Measurements from ENCODE around the gene PLB1.

The PLB1 gene

DNA sequence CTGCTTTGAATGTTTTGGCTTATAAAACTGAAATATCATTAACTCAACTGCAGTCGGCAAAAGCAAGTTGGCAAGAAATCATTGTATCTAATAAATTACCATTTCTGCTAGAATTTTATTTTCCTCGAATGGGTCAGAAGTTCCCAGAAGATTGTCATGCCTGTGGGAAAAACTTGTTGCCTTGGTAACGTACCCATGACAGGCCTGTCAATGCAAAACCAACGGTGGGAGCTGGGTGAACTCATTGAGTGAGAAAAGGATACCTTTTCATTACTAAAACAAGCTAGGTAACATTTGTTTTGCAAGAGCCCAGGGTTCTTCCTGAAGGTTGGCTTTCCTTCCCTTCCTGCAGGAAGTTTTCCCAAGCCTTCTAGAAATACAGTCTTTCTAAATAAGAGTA lies 9.5 kb downstream of the PLB1 start:
- DNase-seq, result no peak

DNA sequence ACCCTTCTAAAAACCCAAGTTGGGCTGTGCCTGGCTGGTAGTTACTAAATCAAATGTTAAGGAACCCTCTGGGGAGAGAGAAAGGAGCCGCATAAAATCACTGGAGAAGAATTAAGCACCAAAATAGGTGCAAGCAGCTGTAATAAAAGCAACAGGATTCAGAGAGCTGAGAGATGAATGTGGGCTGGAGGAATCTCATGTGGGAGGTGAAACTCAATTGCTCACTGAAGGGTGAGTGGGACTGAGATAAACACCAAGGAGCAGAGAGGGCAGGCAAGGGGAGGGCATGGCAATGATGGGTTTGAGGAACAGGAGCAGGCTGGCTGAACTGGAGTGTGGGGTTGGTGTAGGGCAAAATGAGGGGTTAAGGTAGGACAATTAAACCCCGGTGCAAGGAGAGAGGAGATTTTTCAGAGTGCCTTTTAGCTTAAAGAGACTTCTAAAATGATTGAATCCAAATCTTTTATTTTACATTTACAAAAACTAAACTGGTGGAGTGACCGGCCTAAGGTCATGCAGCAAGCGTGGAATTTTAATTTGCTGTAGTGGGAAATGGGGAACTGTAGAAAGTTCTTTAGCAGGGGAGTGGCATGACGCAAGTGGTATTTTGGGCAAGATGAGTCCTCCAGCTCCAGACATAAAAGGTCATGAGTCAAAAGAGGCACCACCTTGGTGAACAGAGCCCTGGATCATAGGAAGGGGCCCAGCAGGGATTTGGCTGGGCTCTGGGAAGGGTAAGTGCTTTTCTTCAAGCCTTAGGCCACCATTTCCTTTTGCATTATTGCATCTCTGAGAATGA lies 10.5 kb downstream of the PLB1 start:
- no peak for DNase-seq

DNA sequence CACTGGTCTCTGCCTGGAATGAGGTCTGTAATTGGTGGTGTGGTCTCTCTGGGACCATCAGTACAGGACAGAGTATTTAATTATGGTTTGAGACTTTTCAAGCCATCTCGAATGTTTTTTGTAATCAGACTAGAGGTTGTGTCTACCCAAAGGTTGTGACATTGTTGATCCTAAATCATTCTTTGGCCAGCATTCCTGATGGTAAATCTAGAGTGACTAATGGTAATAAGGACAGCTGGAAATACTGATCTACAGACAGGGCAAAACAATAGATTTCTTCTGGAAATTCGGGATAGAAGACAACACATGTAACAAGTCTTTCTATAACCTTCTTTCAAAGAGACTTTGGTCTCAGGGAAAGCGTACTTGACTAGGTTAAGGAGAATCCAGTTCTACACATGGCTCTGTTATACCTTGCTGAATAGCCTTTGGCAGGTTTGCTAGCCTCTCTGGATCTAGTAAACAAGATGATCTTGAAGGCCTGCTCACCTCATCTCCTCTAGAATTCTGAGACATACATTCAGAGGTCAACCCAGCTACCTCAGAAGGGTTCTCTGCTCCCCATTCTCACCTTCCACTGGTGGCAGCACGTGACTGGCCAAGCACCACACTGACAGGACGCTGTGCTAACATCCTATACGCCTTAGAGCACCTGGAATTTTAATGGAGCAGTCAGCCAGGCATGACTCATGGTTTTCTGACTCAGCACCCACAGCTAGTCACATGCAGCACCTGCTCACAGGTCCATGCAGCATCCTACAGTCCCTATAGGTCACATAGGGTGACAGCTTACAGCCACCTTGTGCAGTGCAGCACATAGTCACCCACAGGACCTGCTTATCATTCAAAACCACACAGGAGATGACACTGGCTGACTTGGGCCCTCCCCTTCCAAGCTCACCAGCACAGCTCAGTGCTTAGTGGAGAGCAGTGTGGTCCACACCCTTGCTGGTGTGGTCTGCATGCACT lies 12.2 kb downstream of the PLB1 start:
- no peak for DNase-seq

DNA sequence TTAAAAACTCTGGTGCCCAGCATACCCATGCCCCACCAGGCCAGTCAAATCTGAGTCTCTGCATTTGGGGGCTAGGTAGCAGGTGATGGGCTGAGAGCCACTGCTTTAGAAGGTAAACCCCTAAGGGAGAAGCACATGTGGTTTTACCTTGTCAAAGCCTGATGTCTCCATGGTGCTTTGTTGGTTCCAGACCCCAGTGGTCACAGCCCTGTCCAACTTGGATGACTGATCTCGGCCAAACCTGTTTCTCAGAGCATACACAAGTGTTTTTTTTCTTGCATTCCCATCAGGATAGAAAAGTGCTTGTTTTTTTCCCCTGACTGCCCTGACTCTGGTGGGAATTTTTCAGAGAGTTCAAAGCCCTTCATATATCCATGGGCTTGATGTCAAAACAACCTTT lies 13.5 kb downstream of the PLB1 start:
- DNase-seq, result no peak

DNA sequence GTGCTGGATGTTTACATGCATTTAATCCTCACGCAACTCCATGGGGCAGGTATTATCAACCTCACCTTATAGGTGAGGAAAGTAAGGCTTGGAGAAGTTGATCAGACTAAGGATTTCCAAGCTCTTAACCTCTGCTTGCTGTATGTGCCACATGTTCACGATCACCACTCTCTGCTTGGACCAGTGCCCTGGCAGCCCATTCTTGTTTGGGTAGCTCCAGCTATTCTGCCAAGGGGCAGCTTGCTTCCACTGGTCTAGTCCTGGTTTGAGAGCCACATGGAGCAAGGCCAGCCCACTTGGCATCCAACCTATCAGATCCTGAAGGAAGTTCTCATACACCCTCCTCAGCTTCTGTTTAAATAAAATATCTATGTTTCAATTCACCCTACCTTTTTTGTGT lies 14.3 kb downstream of the PLB1 start:
- no peak for DNase-seq

DNA sequence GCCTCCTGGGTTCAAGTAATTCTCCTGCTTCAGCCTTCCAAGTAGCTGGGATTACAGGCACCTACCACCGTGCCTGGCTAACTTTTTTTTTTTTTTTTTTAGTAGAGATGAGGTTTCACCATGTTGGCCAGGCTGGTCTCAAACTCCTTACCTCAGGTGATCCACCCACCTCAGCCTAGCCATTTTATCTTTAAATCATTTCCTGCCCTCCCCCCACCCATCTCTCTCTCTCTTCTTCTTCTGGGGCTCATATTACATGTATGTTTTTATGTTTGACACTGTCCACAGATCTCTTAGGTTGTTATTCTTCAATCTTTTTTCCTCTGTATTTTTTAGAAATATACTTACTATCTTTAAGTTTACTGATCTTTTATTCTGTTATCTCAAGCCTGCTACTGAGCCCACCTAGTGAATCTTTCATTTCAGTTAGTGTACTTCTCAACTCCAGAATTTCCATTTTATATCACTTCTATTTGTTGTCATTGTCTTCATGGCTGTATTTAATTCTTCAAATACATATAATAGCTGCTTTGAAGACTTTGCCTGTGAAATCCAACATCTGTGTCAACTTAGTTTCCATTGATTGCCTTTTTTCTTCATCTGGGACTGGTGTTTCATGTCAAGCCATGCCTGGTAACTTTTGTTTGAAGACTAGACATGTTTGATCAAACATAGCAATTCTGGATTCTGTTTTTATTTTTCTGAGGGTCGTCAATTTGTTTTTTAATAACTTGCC lies 16.2 kb downstream of the PLB1 start:
- no peak for DNase-seq

DNA sequence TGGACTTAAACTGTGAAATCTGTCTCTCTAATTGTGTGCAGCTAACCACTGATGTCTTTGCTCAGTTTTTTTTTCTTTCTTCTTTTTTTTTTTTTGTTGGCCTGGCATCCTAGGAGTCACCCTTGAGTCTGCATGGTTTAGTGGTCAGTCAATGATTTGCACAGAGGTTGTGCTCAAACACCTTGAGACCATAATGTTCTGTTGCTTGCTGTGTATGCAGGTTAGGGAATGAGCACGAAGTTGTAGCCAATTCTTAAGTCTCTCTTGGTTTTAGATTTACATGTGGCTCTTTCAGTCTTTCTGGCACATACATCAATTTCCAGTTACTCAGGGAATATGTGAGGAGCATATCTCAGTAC lies 16.7 kb downstream of the PLB1 start:
- DNase-seq, result no peak

DNA sequence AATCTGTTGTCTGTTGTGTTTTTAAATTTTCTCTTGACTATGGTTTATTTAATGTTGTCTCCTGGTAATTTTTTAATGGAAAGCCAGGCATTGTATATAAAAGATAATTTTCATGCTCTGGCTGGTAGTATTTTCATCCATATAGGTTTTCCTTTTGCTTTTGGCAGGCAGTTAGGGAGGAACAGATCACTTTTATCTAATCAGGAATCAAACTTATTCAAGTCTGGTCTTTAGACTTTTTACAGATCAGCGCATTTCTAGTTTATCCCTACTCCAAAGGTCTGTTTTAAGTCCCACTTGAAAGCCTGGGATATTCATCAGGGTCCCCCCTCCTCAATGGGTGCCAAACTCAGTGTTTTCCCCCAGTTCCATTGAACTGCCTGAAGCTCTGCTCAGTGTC lies 17.2 kb downstream of the PLB1 start:
- no peak for DNase-seq

DNA sequence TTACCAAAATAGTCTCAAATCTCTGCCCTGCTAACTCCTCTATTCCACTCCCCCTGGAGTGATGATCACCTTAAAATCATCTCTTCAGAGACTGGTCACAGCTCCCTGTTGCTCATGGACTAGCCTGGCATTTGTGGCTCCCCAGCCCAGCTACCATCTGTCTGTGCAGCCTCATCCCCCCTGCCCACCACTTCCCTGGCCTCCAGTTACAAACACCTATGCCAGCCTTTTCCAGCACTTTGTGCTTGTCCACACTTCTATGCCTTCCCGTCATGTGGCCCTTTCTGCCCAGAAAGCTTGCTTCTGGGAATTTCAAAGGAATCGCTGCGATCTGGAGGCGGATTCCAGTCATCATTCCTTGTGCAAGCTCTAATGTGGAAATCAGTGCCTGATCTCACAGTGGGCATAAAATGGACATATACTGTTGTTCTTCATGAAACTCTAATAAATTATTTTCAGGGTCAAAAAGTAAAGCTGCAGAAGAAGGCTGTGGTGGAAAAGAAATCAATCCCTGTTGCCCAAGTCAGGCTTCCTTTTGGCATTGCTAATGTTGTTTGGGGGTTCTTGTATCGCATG lies 19.4 kb downstream of the PLB1 start:
- no peak for DNase-seq

DNA sequence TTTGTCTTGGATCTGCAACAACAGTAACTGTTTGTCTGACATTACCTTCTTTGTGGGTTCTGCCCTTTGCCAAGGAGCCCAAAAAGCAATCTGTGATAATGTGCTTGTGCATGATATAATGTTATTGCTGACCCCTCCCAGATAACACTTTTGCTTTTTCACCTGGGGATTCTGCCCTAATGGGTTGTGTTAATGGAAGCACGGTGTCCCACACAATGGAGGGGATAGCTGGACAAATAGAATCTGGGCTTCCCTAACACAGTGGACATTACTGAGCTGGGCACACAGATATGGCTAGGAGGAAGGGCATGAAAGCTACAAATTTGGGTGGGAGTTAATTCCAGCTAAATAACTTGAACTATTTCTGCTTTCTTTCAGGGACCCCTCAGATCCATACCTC lies 20.6 kb downstream of the PLB1 start:
- DNase-seq, result no peak

DNA sequence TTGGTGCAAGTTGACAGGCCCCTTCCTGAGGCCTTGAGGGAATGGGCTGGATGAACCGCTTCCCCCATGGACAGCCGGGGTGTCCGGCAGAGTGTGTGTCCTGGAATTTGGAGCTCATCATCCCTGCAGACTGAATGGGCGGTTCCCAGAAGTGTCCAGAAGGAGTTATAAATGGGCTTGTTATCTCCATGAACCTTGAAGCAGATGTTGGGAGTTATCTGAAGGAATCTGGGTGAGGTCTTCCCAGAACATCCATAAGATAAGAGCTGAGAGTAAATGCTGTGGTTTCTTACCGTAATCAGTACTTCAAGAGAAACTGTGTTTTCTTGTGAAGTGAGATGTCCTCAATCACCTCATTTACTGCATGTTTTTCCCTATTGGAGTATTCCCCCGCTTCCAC lies 21.1 kb downstream of the PLB1 start:
- no peak for DNase-seq

DNA sequence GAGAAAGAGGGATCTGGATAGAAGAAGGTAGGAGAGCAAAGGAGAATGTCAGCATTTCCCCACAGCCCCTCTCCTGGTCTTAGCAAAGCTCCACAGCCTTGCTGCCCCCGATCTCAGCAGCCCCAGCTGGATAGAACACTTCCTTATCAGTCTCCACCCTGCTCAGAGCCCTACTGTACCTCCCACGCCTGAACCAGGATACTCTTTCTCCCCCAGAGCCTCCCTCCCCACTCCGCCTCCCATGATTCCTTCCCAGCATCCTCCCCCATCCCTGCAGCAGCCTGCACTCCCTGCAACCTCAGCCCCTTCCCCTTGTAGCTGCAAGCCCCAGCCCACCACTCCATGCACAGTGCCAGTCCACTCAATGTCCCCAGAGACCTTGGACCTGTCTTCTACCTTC lies 25.8 kb downstream of the PLB1 start:
- no peak for DNase-seq

DNA sequence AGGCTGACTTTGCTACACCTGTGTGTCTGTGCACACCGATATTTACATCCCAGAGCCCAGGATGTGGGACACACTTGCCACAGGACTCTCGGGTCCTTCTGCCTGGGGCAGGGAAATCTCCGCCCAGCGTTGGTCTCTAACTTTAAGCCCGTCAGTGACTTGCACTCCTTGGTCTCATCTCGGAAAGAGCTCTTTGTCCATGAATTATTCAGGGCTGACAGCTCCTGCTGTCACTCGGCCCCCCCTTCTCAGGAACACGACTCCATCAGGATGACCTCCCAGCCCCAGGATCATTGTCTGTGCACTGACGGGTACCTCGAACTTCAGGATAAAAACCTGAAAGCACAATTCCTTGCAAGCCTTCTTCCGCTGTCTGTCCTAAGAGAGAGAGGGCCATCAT lies 26.6 kb downstream of the PLB1 start:
- no peak for DNase-seq

DNA sequence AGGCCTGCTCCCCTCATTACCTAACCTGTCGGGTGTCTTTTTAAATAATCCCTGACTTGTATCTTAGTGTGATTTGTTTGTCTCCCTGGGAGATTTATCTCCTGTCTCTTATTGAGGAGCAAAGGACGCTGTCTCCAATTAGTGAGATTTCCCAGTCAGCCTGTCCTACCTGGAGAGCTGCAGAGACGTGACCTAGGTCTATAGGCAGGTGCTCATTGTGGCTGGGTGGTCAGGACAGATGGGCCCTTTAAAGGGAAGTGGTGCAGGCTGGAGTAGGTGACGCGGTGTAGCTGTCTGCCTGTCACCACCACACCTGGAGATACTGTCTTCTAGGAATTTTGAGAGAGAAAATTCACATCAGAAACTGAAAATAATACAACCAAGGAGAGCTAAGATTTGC lies 28.0 kb downstream of the PLB1 start:
- DNase-seq, result no peak

DNA sequence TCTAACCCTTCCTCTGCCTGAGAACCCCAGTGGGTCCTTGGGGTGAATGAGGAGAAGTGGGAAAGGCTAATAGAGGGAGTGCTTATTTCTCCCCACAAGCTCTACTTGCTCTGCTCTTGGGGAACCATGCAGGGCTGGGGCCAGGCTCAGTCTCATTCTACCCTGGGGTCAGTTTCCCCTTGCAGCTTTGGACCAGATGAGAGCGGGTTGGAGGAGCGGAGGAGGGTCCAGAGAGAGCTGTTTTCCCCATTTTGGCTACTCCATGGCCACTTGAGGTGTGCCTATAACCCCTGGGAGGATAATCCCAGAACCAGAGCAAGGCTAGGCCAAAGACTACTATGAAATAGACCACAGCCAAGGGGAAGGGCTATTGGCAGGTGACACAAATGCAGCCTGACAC lies 29.6 kb downstream of the PLB1 start:
- DNase-seq, result no peak

DNA sequence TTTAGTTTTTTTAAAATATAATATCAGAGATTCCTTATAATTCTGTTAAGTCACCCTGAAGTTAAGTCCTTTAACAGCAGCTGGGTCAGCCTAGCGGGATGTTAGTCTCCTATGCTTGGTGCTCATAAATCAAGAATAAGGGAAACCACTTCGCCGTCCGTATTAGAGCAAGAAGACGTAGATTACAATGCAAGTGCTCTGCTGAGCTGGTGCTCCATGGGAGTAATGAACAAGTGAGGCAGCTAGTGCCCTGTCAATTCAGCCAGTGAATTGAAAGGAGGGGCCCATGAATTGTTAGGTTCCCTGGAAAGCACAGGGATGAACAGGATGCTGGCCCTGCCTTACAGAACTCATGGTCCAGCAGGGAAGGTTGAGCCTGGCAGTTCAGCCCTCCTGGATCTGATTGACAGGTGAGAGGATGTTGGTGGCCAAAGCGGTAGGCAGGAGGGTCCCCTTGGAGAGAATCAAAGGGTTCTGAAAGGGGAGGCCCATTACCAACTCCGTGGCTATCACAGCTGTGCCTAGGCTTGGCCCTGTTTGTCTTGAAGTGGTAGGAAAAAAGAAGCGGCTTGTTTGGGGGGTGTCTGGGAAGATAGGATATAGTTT lies 30.8 kb downstream of the PLB1 start:
- DNase-seq, result no peak

DNA sequence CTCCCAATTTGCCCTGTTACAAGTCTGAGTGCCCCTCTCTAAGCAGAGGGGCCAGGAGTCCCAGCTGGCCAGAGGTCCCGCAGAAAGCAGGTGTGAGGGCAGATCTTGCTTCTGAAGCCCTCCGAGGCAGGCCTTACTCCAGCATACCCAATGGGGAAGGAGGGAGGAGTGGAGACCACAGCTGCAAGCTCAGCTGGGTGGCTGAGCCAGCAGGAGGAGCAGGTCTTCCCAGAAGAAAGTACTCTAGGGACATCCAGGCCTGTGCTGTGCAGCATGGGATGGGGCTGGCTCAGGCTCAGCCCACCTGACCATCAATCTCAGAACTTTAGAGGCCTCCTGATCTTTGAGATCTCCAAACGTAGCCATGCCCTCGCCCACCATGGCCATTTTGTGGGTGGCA lies 31.3 kb downstream of the PLB1 start:
- no peak for DNase-seq

DNA sequence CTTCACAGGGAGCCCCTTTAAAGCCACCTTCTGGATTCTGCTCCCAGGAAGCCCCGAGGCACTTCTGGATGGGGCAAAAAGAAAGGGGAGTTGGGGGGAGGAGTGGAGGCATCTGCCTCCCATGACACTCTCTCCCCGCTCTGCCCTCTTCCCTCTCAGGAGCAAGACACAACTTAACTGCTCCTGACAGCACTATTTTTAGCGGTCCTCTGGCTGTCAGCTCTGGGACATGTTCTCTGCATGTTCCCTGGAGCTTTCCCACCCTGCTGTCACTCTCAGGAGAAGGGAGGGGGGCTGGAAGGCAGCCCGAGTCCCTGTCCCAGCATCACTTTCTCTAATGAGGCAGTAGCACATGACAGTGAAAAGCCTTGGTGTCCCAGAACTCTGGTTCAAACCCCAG lies 32.3 kb downstream of the PLB1 start:
- DNase-seq, result no peak

DNA sequence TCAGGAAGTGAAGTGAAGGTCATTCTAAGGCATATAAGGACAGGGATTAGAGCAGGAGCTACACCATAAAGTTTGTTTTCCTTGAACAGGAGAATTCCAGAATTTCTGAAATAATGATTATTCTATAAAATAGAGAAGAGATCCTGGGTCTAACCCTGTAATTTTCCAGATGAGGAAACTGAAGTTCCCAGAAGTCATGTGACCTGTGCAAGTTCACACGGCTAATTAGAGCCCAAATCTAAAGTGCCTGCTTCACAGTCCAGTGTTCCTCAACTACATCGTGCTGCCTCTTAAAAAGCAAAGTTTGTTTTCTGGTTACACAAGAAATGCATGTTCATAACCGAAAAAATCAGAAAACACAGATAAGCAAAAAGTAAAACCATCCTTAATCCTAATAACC lies 34.9 kb downstream of the PLB1 start:
- no peak for DNase-seq

DNA sequence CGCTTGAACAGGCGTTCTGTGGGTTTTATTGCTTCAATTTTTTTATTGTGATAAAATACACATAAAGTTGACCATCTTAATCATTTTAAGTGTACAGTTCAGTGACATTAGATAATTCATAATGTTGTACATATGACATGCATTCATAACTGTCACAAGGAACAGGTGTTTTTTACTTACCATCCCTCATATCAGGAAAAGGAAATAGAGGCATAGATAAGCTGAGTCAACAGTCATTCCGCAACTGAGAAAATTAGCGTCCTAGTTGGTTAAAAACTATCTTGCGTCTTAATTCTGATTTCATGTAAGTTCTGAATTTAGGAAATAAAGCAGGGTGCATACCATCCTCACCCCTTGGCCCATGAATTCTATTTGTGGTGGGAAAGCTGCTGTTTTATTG lies 36.5 kb downstream of the PLB1 start:
- DNase-seq, result no peak

DNA sequence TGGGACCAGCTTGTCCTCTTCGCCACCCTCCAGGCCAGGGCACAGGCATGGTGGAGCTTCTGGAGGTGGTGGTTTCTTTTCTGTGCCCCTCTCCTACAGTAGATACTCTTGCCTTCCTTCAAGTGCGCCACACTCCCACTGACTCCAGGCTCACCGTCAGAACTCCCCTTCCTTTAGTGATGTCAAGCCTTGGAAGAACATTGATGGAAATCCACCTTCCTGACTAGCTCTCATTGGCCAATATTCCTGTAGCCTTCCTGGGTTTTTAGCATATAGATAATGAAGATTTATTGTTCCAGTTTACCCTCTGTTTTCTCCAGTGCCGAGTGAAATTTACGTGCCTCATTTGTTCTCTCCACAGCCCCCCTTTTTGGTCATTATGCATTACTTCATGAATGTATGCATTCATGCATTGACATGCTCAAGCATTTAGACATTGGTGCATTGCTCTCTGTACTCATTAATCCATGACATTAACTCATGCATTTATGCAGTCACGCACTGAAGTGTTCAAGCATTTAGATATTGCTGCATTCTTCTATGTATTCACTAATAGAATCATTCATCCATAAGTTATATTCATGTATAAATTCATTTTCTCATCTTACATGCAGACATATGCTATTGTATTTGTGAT lies 37.3 kb downstream of the PLB1 start:
- no peak for DNase-seq

DNA sequence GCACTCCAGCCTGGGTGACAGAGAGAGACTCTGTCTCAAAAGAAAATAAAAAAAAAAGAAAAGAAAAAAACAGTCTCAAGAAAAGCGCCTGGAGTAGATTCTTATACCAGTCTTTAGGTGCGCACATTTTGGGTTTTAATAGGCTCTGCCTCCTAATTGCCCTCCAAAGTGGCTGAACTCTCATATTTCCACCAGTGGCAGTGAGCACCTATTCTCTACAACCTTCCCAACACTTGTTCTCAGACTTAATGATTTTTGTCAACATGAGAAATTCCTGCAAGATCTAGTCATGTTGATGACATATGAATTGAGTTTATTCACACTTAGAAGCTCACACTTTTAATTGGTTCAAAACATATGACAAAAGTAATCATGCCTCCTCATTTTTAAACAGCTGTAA lies 39.0 kb downstream of the PLB1 start:
- no peak for DNase-seq
